ENCODE data around the gene SLC38A9.

- no peak for TF ChIP-seq EZH2 (IDR thresholded peaks at IDR 0.05; ENCODE audit: borderline replicate concordance, insufficient read depth, low read depth, low read length, poor library complexity, severe bottlenecking)
- no peak for TF ChIP-seq CTCF (IDR thresholded peaks at IDR 0.05)
Observed at GRCh38 chr5:55702598-55703345, 9.4 kb downstream of the SLC38A9 start.

Data from B cell (primary cell).